Adipocyte (in vitro differentiated cells): ENCODE data around the gene LYPD6.
"Not testable (repeated sequence)": the region's sequence is repeated elsewhere in the genome, so short reads cannot be mapped to it uniquely, and the experiment has no call there.

Experiments used
- DNase-seq: peaks from one replicate; pipeline ENCODE4 v3.0.0-alpha.2; 2015; ENCODE audit warnings: low read depth
- H3K27me3 ChIP-seq: replicated peaks from 2 replicates; pipeline ENCODE4 v1.7.0; 2013; ENCODE audit warnings: mild to moderate bottlenecking, low read length, moderate library complexity; ENCODE audit not compliant: control insufficient read depth, insufficient read depth
- H3K36me3 ChIP-seq: 2 replicates; pipeline ENCODE4 v1.7.0; 2013; ENCODE audit warnings: low read length, mild to moderate bottlenecking, moderate library complexity; ENCODE audit not compliant: control insufficient read depth, insufficient read depth, severe bottlenecking
- H3K4me1 ChIP-seq: 2 replicates; pipeline ENCODE4 v1.7.0; 2013; ENCODE audit warnings: mild to moderate bottlenecking, low read length, moderate library complexity; ENCODE audit not compliant: control insufficient read depth, insufficient read depth
- H3K4me3 ChIP-seq: 2 replicates; pipeline ENCODE4 v1.7.0; 2013; ENCODE audit warnings: mild to moderate bottlenecking, low read length, moderate library complexity
- H3K9ac ChIP-seq: 2 replicates; pipeline ENCODE4 v1.7.0; 2013; ENCODE audit warnings: mild to moderate bottlenecking, low read length, moderate library complexity
- H3K9me3 ChIP-seq: 2 replicates; pipeline ENCODE4 v1.7.0; 2013; ENCODE audit warnings: mild to moderate bottlenecking, low read length, moderate library complexity; ENCODE audit not compliant: control insufficient read depth

The LYPD6 gene

DNA sequence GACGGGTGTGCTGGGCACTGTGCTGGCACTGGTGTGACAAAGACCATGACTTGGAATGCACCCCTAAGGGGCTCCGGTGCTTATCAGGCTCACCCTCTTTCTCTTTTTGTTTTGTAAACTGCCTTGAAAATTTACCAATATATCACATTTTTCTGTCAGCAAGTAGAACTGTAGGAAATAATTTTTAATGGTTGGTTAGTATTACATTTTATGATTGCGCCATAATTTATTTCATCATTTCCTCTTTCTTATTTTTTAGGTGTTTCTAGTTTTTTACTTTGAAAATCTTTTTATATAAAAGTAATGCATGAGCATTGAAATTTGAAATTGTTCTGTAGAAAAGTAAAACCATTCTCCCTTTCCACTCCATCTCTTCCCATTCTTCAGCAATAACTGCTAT is 156.3 kb downstream of the LYPD6 start:
- Histone ChIP-seq H3K27me3 (peaks cover 29% of the 10 kb centered on the region), H3K9me3 (no peaks in the 10 kb centered on the region), H3K4me1 (no peaks in the 10 kb centered on the region), H3K36me3 (no peaks in the 10 kb centered on the region), H3K9ac (no peak overlapping the region), H3K4me3 (no peak overlapping the region)
- DNase-seq, result no peak

DNA sequence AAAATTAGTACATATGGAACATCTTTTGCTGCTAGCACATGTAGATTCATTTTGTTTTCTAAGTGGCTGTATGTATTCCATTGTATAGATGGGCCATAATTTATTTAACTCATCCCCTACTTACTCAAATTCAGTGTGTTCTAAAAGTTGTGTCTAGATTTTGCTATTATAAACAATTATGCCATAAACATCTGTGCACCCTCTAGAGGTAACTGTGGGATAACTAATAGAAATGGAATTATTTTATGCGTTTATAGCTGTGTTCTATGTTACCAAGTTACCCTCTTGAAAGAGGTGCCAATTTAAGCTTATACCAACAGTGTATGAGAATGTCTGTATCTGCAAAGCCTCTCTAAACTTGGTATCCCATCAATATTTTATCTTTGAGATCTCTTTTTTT is 156.8 kb downstream of the LYPD6 start:
- no peaks in the 10 kb centered on the region for H3K4me1 ChIP-seq
- no peak overlapping the region for H3K4me3 ChIP-seq
- DNase-seq, result no peak
- H3K9me3 ChIP-seq, result no peaks in the 10 kb centered on the region
- no peaks in the 10 kb centered on the region for H3K36me3 ChIP-seq
- H3K9ac ChIP-seq, result no peak overlapping the region
- peaks cover 29% of the 10 kb centered on the region for H3K27me3 ChIP-seq

DNA sequence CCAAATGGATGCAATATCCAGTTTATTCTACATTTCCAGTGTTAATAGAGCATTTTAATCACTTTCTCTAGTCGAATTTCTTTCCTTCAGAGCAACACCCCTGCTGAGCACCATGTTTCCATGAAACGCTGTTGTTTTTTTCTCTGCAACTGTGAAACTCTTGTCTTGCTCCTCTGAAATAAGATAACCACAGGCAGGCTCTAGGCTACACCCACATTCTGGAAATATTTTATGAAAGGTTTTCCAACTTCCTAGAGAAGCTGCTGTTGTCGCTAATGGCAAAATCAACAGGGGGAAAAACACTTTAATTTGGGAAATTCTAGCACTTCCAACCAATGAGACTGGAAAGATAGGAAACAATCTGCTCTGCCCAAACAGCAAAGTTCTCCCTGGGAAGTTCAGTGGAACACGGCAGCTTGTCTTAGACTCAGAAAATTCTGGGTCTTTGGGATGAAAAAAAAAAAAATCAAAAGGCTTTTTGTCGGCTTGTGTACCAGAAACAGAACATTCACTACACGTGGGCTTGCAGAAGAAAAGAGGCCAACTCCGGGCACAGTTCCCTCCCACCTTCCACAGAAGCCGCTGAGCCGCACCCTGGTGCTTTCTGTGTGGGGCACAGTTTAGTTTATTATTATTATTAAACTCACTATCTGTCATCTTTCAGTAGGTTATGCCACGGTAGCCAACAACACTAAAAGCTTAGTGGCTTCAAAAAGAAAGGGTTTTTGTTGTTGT is 158.5 kb downstream of the LYPD6 start:
- Histone ChIP-seq H3K36me3 (no peaks in the 10 kb centered on the region), H3K4me1 (no peaks in the 10 kb centered on the region), H3K9ac (no peak overlapping the region), H3K27me3 (peaks cover 29% of the 10 kb centered on the region), H3K4me3 (no peak overlapping the region), H3K9me3 (no peaks in the 10 kb centered on the region)
- no peak for DNase-seq

DNA sequence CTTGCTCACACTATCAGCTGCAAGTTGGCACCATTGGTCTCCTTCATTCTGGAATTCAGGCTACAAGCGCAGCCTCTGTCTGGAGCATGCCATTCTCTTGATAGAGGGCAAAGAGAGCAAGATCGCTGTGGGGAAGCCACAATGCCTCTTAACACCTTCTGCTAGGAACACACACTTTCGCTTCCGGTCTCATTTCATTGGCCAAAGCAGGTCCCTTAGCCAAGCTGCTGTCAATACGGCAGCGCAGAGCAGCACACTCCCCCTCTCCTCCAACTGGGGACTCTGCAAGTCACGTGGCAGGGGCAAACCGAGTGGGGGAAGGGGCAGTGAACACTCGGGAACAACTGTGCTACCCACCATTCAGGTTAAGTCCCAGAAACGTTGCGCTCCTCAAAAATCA is 159.1 kb downstream of the LYPD6 start:
- Histone ChIP-seq H3K9me3 (no peaks in the 10 kb centered on the region), H3K4me1 (no peaks in the 10 kb centered on the region), H3K36me3 (no peaks in the 10 kb centered on the region), H3K9ac (no peak overlapping the region), H3K4me3 (no peak overlapping the region), H3K27me3 (peaks cover 23% of the 10 kb centered on the region)
- no peak for DNase-seq

DNA sequence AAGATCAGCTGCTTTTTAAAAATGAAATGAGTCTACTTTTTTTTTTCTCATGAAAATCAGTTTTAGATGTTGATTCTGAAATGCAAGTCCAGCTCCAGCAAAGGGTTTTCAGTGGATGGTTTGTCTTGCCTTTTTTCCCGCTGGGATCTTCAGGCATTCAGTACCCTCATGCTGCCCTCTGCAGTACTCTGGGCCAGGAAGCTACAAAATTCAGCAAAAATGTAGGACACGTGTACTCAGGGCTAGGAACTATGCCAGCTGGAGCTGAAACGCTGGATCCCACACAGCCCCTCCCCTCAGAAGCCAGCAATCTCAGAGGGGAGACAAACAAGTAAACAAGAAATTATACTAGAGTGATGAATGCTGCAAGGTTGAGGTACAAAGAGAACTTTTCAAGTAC is 159.9 kb downstream of the LYPD6 start:
- Histone ChIP-seq H3K27me3 (peaks cover 16% of the 10 kb centered on the region), H3K9ac (no peak overlapping the region), H3K4me1 (no peaks in the 10 kb centered on the region), H3K4me3 (no peak overlapping the region), H3K9me3 (no peaks in the 10 kb centered on the region), H3K36me3 (no peaks in the 10 kb centered on the region)
- DNase-seq, result peak; percentile 77

DNA sequence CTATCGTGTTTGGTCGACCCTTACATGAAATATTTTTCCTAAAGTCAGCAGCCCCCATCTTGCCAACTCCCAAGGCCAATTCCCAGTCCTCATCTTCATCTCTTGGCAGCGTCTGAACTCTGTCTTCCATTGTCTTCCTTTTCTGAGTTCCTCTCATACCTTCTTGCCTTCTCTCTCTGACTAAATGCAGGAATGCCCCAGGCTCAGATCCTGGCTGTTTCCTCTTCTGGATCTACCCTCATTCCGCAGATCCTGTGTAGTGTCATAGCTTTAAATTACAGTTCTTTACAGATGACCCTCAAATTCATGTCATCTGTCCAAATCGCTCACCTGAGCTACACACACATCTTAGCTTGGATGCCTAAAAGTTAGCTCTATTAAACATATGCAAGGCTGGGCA is 162.5 kb downstream of the LYPD6 start:
- Histone ChIP-seq H3K9me3 (no peaks in the 10 kb centered on the region), H3K36me3 (no peaks in the 10 kb centered on the region), H3K4me3 (no peak overlapping the region), H3K4me1 (no peaks in the 10 kb centered on the region), H3K9ac (no peak overlapping the region), H3K27me3 (peaks cover 11% of the 10 kb centered on the region)
- no peak for DNase-seq

DNA sequence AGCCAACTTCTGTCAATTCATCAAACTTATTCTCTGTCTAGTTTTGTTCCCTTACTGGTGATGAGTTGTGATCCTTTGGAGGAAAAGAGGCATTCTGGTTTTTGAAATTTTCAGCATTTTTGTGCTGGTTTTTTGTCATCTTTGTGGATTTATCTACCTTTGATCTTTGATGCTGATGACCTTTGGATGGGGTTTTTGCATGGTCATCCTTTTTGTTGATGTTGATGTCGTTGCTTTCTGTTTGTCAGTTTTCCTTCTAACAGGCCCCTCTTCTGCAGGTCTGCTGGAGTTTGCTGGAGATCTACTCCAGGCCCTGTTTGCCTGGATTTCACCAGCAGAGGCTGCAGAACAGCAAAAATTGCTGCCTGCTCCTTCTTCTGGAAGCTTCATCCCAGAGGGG is 168.8 kb downstream of the LYPD6 start:
- not testable (repeated sequence) for H3K4me3 ChIP-seq, DNase-seq, H3K9me3 ChIP-seq, H3K4me1 ChIP-seq, H3K27me3 ChIP-seq, H3K9ac ChIP-seq, H3K36me3 ChIP-seq

DNA sequence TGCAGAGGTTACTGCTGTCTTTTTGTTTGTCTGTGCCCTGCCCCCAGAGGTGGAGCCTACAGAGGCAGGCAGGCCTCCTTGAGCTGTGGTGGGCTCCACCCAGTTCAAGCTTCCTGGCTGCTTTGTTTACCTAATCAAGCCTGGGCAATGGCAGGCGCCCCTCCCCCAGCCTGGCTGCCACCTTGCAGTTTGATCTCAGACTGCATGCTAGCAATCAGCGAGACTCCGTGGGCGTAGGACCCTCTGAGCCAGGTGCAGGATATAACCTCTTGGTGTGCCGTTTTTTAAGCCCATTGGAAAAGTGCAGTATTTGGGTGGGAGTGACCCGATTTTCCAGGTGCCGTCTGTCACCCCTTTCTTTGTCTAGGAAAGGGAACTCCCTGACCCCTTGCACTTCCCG is 176.4 kb downstream of the LYPD6 start:
- not testable (repeated sequence) for H3K9ac ChIP-seq, DNase-seq, H3K4me1 ChIP-seq, H3K36me3 ChIP-seq, H3K4me3 ChIP-seq, H3K9me3 ChIP-seq, H3K27me3 ChIP-seq

DNA sequence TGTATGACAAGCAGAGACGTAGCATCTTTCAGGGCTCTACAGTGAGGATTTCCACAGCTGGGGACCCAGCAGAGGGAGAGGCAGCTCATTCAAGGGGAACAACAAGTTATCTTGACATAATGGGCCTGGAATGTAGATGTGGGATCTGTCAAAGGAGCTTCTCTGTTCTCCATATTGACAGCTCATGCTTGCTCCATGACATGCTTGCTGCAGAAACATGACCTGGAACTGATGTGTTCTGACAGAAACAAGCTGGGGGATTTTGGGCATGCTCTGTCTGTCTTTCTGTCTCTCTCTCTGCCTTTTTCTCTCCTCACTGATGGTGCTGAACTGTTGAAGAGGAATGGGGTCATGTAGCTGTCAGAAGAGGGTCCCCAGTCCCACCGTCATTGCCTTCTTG is 177.6 kb downstream of the LYPD6 start:
- Histone ChIP-seq H3K36me3 (no peaks in the 10 kb centered on the region), H3K4me1 (no peaks in the 10 kb centered on the region), H3K9ac (no peak overlapping the region), H3K9me3 (no peaks in the 10 kb centered on the region), H3K27me3 (no peaks in the 10 kb centered on the region), H3K4me3 (no peak overlapping the region)
- peak; percentile 41 for DNase-seq

DNA sequence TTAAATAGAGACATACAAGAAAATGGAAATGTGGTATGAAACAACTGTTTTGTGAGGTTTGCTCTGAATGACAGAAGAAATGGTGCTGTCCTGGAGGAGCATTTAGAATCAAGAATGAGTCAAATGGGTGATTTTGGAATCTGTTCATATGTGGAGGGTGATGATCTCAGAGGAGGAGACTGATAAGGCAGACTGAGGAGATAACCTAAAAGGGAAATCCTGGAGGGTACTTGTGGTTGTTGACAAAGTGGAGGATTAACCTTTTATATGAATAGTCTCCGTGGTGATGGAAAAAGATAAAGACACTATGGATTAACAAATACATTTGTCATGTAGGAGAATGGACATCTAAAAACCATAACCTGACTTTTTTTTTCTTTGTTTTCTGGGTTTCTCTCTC is 183.1 kb downstream of the LYPD6 start:
- H3K4me3 ChIP-seq, result no peak overlapping the region
- no peaks in the 10 kb centered on the region for H3K36me3 ChIP-seq
- no peak overlapping the region for H3K9ac ChIP-seq
- H3K27me3 ChIP-seq, result peaks cover 5% of the 10 kb centered on the region
- no peak for DNase-seq
- H3K9me3 ChIP-seq, result no peaks in the 10 kb centered on the region
- H3K4me1 ChIP-seq, result no peaks in the 10 kb centered on the region
